Peyer's patch (tissue), 4 donors: Measurements from ENCODE around the gene KCNJ10.

Experiments
- CTCF ChIP-seq, 6 experiments: fragments of 450-650 bp in 4 of 6; fragments of 200-600 bp in 2 of 6; sonication (generic) in 1 of 6; IDR thresholded peaks; one replicate each; pipeline ENCODE4 v1.5.1; 2017 to 2019; ENCODE audit warnings: antibody characterized with exemption in 6 of 6, mild to moderate bottlenecking in 3 of 6, moderate library complexity in 1 of 6
- POLR2A ChIP-seq, 2 donors: fragments of 450-650 bp; IDR thresholded peaks; one replicate each; pipeline ENCODE4 v1.5.1; 2017; ENCODE audit warnings: antibody characterized with exemption in 2 of 2, mild to moderate bottlenecking in 2 of 2, moderate library complexity in 2 of 2

DNA sequence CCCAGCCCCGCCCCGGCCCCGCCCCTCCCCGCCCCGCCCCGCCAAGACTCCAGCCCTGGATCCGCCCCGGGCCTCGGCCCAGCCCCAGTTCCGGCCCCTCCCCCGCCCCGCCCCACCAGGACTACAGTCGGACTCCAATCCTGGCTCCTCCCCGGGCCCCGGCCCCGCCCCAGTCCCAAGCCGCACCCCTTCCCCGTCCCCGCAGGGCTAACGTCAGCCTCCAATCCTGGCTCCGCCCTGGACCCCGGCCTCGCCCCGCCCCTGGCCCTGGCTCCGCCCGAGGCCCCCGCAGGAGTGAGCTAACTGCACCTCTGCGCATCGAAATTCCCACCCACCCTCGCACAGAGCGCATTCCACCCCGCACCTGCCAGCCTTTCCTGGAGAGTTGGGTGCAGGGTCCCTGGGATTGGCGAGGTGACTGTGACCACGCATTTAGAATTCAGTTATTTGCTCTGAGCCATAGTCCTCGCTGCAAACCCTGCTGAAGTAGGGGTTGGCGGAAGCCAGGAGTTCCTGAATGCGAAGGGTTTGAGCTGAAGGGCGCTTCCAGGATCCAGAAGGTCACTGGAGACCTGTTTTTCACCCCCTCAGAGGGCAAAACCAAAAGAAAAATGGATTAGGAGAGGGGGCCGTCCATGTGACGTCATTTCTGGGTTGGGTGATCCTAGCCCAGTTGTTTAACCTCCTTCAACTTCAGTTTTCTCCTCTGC lies 29.0 kb upstream of the KCNJ10 start:
- no peak for TF ChIP-seq CTCF (IDR thresholded peaks at IDR 0.05)
- peak; percentile 37 to 64 for TF ChIP-seq POLR2A (IDR thresholded peaks at IDR 0.05)
